HG03108 (cell line): ENCODE results near the gene DENND11.

ENCODE experiments used
- ATAC-seq: cut with Tn5 transposase; IDR thresholded peaks from one replicate; pipeline ENCODE4 v1.9.1; 2021; ENCODE audit warnings: moderate library complexity; ENCODE audit not compliant: unreplicated experiment

The DENND11 gene

DNA sequence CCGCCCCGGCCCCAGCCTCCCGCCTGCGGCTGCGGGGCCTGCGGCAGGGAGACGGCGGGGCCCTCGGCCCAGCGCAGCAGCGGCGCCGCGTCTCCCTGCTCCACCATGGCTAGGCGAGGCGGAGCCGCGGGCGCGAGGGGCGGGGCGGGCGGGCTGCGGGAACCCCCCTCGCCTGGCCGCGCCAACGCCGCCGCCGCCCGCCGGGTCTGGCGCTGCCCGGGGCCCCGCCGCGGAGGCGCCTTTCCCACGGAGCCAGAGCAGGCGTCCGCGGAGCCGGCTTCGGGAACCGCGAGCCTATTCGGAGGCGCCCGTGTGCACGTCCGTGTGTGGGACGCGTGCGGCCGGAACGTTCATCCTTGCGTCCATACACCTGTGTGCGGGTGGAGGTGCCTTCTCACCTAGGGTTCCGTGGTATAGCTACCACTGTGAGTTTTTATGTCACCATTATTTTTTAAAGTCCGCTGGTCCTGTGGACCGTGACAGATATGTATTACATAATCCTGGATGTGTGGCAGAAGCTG lies at the start of gene DENND11:
DENND11 (minus strand) TSS at position 120 of the 521 bp plus-strand sequence; CDS start at position 107, 13 bp downstream.
- ATAC-seq = peak; percentile 71

- no peak for ATAC-seq
Measured at GRCh38 chr7:141748396-141748795, 46.4 kb upstream of the DENND11 start.

- ATAC-seq = no peak
Measured at GRCh38 chr7:141744131-141744530, 42.2 kb upstream of the DENND11 start.

DNA sequence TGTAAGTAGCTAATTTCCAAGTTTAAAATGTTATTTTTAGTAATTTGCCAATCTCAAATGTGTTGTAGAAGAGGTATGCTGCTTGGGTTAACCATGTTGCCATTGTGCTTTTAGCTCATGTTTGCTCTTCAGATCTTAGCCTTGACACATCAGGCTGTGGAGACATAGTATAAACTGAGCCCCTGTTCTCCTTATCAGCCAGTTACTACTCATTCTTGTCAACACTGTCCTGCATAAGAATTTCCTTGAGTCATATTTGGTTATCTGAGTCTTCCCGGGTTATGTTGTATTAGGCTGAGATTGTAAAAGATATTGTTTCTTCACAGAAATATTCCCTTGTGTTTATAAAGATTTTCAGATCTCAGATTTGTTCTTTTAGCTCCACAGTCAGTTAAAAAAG lies 40.3 kb upstream of the DENND11 start:
- ATAC-seq = no peak

DNA sequence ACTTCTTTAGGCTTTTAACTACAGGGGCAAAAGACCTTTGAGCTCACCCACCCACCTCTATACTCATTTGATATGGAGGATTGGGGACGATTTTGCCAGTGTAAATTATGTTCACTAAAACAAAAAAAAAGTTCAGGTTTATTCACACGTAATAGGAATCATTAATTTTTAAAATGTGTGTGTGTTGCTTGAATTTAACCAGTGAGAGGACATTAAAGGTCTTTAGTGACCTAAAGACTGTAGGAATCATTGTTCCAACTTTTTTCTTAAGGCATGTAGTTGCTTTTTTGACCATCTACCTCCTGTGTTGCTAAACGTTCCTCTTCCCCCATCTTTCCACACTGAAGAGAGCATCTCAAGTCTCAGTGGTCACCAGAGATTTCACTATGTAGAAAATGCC lies 37.3 kb upstream of the DENND11 start:
- ATAC-seq = no peak

DNA sequence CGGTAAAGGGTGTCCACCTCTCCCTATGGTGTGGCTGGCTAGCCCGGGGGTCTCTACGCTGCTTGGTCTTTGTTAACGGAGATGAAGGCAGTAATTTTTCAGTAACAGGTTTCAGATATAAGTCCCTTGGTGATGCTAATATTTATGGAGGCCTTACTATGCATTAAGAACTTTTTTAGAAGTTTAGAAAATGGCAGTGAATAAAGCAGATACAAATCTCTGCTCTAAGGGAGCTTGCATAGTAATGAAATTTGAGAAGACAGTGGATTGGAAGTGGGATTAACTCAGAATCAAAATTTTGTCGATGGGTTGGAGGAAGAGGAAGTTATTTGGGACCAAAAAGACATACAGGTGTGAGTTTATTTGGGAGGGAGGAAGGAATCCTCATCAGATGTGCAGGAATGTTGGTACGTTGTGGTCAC lies 36.6 kb upstream of the DENND11 start:
- no peak for ATAC-seq

DNA sequence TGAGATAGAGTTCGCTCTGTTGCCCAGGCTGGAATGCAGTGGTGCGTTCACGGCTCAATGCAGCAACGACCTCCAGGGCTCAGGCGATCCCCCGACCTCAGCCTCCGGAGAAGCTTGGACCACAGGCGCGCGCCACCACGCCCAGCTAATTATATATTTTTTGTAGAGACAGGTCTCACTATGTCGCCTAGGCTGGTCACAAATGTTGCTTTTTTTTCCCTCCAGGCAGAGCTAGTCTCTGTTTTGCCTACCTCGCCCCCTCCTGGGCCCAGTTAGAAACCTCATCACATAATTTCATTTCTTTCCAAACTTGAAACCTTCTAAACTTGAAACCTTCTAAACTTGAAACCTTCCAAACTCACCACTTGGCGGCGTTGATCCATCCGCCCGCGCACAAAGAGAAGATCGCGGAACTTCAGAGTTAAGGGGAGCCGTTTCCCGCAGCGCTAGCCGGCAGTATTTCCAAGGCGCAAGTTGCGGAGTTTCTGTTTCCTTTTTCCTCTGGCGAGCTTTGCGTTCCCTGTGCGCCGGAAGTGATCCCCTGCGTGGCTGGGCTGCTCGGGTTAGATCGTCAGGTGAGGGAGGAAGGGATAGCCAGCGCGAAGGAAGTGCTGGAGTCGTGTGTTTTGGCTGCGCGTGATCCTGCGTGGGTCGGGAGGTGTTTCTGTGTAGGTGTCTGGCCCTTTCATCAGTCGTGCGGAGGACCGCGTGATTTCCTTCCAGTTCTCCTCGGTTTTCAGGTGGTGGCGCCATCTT lies 36.0 kb upstream of the DENND11 start, which contains the start of gene SSBP1:
SSBP1 (plus strand) TSS at position 523 of the 756 bp plus-strand sequence. CDS start 809 bp downstream, outside the sequence.
- peak; percentile 92 for ATAC-seq

- ATAC-seq = no peak
Measured at GRCh38 chr7:141737118-141737835, 35.3 kb upstream of the DENND11 start.

DNA sequence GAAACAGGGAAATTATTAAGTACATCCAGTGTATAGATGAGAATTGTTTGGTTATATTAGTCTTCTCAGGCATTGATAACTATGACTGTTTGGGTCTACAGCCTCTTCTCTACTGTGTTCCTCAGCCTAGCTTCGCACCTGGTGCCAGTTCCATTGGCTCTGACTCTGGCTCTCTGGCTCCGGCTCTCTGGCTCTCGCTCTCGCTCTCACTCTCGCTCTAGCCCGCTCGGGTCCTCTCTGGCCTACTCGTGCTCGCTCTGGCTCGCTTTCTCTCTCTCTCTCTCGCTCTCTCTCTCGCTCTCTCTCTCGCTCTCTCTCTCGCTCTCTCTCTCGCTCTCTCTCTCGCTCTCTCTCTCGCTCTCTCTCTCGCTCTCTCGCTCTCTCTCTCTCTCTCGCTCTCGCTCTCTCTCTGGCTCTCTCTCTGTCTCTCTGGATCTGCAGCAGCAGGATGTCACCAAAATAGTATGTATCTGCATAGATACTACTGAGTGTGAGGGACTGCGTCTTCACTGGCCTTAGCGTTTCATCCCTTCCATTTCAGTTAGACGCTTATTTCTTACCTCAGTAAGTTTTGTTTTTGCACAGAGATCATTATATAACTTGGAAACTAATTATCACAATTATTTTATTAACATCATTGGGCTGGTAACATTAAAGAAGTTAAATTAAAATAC lies 29.6 kb upstream of the DENND11 start:
- ATAC-seq = no peak

DNA sequence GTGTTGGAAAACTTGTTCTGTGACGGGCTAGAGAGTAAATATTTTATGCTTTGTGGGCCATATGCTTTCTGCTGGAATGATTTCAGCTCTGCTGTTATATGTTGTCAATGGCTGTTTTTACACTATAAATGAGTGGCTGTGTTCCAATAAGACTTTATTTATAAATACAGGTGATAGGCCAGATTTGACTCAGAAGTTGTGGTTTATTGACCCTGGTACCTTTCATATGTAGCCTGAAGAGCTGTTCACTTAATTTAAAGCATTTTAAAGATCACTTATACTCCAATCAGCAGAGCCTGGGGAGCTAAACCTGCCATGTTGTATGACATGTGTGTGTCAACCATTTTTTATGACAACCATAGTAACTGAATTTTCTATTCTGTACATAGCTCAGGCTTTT lies 27.1 kb upstream of the DENND11 start:
- ATAC-seq = no peak

GRCh38 chr7:141722529-141722928 lies 20.6 kb upstream of the DENND11 start:
- ATAC-seq = no peak

- no peak for ATAC-seq
Measured at GRCh38 chr7:141717450-141717849, 15.5 kb upstream of the DENND11 start.

DNA sequence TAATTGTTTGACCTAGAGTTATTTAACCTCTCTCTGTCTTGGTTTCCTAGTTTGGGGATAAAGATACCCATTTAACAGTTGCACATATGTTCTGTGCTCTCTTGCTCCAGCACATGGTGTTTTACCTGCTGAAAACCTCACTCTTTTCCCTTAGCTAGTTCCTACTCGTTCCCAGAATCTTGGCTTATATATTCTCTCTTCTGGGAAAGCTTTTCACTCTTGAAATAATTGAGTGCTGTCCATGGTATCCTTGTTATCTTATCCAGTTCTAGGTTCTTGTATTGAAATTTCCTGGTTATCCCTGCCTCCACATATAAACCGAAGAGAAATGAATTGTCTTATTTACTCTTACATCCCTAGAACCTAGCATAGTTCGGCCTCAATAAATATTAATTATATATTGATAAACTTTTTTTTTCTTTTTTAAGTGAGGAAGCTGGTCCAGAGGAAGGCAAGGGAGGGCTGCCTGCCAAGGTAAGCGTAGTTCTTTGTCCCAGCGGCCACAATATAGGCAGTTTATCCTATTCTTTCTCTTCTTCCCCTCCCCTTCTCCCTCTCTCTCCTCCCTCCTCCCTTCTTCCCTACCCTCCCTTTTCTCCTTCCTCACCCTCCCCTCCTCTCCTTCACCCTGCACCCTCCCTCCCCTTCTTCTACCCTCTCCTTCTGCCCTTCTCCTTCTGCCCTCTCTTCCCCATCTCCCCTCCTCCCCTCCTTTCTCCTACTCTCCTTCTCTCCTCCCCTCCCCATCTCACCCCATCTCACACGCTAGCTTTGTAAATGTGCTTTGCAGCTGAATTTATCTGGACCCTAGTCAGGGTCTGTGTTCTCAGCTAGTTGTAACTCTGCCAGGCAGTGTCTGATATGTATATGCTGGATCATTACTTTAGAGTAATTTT lies 14.1 kb upstream of the DENND11 start:
- no peak for ATAC-seq

- ATAC-seq = no peak
Measured at GRCh38 chr7:141715018-141715417, 13.1 kb upstream of the DENND11 start.

GRCh38 chr7:141714571-141714970 lies 12.6 kb upstream of the DENND11 start:
- ATAC-seq = no peak

- no peak for ATAC-seq
Measured at GRCh38 chr7:141713890-141714289, 11.9 kb upstream of the DENND11 start.

DNA sequence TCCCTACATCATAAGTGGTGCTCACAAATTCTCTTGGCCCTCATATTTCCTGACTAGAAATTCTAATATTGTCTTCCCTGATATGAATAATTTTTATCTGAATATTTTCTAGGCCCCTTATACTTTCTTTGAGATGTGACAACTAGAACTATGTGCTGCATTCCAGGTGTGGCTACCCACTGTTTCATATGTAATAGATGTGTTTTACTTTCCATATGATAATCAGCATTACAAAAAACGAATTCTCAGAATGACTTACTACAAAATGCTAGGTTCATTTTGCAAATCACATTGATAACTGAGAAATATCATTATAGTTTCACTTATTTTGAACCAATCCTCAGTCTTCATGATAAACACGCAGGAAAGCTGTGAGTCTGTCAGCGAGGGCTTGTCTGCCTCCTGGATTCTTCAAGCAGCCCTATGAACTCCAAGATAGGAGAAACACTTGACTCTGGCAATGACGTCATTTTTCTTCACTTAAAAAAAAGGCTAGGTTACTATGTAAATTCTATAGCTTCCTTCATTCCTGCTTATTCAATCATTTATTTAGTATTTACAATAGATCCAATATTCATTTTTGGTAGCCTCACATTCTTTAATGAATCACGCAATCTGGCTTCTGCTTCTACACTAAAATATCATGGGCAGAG lies 10.8 kb upstream of the DENND11 start:
- ATAC-seq = no peak

DNA sequence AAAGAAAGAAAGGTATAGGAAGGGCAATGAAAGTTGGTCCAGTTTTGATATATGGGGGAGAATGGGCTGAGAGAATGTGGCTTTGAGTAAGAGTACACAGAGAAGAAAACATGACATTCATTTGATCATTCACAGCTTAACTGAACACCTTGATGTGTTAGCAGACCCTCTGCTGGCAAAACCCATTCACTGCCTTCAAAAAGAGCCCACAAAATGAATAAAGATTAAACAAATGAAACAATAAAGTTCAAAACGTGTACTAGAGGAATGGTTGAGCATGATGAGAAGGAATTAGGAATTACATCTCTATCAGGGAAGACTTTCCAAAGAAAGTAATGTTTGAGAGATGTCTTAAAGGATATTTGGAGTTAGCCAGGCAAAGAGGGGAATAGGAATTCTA lies 8.3 kb upstream of the DENND11 start:
- no peak for ATAC-seq

DNA sequence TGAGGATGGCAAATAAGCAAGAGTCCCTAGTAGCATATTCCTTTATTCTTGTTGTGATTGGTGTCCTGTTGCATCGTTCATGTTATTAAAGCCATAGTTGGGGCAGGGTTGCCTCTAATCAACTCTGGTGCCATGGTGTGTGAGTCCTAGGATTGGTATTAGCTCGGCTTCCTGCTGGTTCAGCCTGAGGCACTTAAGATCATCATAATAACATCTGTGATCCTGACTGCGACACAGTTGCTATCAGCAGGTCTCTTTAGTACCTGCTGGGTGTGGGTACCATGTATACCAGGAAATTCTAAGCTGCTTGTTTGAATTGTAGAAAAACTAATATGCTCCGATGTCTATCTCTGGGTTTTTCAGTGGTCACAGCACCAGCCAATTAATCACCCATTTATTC lies 7.8 kb upstream of the DENND11 start:
- no peak for ATAC-seq

- ATAC-seq = no peak
Measured at GRCh38 chr7:141709318-141709717, 7.4 kb upstream of the DENND11 start.
